ENCODE results near the gene SLC25A6. TPM values are rescaled to one million over a fixed set of nuclear protein-coding genes. Genes with fewer than 3 reads are reported as not detected.

The SLC25A6 gene
- total and polyA plus RNA-seq, 2 donors (not counting 3 experiments of a cell fraction or from before 2014, with no cell fraction given): 410 to 1,153 TPM

- Histone ChIP-seq H3K4me1 (ENCODE audit: control insufficient read depth, extremely low read depth, insufficient read depth, low read length) (no peaks in the 10 kb centered on the region), H2AFZ (ENCODE audit: low read depth, low read length) (no peak overlapping the region), H3K9ac (replicated peaks; ENCODE audit: extremely low read depth, insufficient read depth, low read length) (no peak overlapping the region), H3K9me3 (replicated peaks; ENCODE audit: control insufficient read depth, insufficient read depth, low read length) (no peaks in the 10 kb centered on the region), H3K9me1 (replicated peaks; ENCODE audit: control insufficient read depth, extremely low read depth, insufficient read depth, low read length) (no peaks in the 10 kb centered on the region), H3K27me3 (ENCODE audit: control insufficient read depth in 2 of 2, insufficient read depth in 2 of 2, low read length in 2 of 2) (no peaks in the 10 kb centered on the region), H3K79me2 (ENCODE audit: control insufficient read depth, insufficient read depth, low read length) (no peaks in the 10 kb centered on the region), H3K36me3 (ENCODE audit: control insufficient read depth in 2 of 2, extremely low read depth in 1 of 2, insufficient read depth in 2 of 2, low read length in 2 of 2) (peaks cover 2 to 24% of the 10 kb centered on the region in 2 experiments), H4K20me1 (replicated peaks; ENCODE audit: control insufficient read depth, extremely low read depth, insufficient read depth, low read length) (no peaks in the 10 kb centered on the region), H3K4me3 (replicated peaks in 1 of 3; ENCODE audit: insufficient read depth in 1 of 3, low read depth in 1 of 3, low read length in 3 of 3) (no peak overlapping the region), H3K4me2 (ENCODE audit: insufficient read depth, low read length) (no peak overlapping the region), H3K27ac (ENCODE audit: insufficient read depth, low read depth, low read length) (no peak overlapping the region)
- BruUV-seq (replicated peaks): no TSS peak
- DNase-seq (ENCODE audit: low read depth, low spot score): no peak
- dilution Hi-C loops (cut with MboI; ENCODE audit: extremely low pct_ligation_motif_present, low sequenced_read_pairs): no loop called here
- TF ChIP-seq EZH2 (IDR thresholded peaks at IDR 0.05; ENCODE audit: borderline replicate concordance, low read depth, low read length, severe bottlenecking) (no peak), POLR2A (IDR thresholded peaks at IDR 0.05; ENCODE audit: low read depth, low read length) (peak; percentile 39), CTCF (IDR thresholded peaks at IDR 0.05; ENCODE audit: extremely low read depth in 1 of 2, insufficient read depth in 1 of 2, low read depth in 1 of 2, low read length in 2 of 2) (no peak), JUN (IDR thresholded peaks at IDR 0.05; ENCODE audit: borderline replicate concordance, insufficient read depth, insufficient read length, low read depth) (no peak), FOS (IDR thresholded peaks at IDR 0.05; ENCODE audit: borderline replicate concordance, insufficient read depth, low read length) (no peak), MYC (IDR thresholded peaks at IDR 0.05; ENCODE audit: low read depth, low read length) (no peak), POLR2AphosphoS5 (IDR thresholded peaks at IDR 0.05; ENCODE audit: insufficient read depth, low read depth, low read length) (no peak), GATA2 (IDR thresholded peaks at IDR 0.05; ENCODE audit: insufficient read depth, insufficient read length, low read depth, low read length) (no peak)
- TF ChIP-seq, protein P1, sequence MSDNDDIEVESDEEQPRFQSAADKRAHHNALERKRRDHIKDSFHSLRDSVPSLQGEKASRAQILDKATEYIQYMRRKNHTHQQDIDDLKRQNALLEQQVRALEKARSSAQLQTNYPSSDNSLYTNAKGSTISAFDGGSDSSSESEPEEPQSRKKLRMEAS (IDR thresholded peaks at IDR 0.05; ENCODE audit: insufficient read depth, insufficient read length): no peak
- ChIA-PET CTCF (no interaction called here), POLR2A (no interaction called here)
- FAIRE-seq: no peak
- intact Hi-C loops (cut with micrococcal nuclease): no loop called here
Measured at GRCh38 chrX:1419545-1420355, 27.8 kb upstream of the SLC25A6 start.

Measured in endothelial cell of umbilical vein (primary cell).